Stimulated activated CD4-positive, alpha-beta T cell treated with anti-CD3 and anti-CD28 coated beads, Interleukin-12 subunit alpha, Interleukin-12 subunit beta, amount 100 ng/mL, for 24 hours (primary cell): ENCODE data around the gene E2F4.

ENCODE experiments used
- DNase-seq, 2 experiments: peaks; one replicate each; pipeline ENCODE4 v3.0.0-alpha.2; 2020; ENCODE audit warnings: low read depth in 2 of 2

E2F4 gene, protein sequence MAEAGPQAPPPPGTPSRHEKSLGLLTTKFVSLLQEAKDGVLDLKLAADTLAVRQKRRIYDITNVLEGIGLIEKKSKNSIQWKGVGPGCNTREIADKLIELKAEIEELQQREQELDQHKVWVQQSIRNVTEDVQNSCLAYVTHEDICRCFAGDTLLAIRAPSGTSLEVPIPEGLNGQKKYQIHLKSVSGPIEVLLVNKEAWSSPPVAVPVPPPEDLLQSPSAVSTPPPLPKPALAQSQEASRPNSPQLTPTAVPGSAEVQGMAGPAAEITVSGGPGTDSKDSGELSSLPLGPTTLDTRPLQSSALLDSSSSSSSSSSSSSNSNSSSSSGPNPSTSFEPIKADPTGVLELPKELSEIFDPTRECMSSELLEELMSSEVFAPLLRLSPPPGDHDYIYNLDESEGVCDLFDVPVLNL

GRCh38 chr16:67191995-67192681 is at the start of gene E2F4:
TSS of gene E2F4 (plus strand) at chr16:67192155. CDS start at chr16:67192228, 73 bp downstream.
- peak; percentile 79 to 86 for DNase-seq

- DNase-seq, result no peak
These were observed 49.6 kb upstream of the E2F4 start for GRCh38 chr16:67142342-67142741.

DNA sequence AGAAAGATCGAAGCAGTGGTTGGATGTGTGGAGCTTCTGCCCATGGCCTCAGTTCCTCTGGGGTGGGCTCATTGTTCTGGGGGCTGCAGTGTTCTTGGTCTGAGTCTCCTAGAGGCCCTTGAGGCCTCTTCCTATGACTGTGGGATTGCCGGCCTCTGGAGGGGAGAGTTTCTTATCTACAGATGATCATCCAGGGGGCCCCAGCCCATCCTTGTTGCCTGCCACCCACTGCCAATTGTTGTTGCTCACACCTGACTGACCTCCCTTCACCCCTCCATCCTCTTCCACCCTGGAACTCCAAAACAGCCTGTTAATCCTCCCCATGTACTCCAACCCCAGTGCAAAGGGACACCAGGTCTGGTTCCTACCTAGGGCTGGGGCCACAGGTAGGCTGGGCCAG is 47.0 kb upstream of the E2F4 start:
- DNase-seq, result no peak

- no peak for DNase-seq
These were observed 46.2 kb upstream of the E2F4 start for GRCh38 chr16:67145746-67146145.

GRCh38 chr16:67146523-67147357 is 45.2 kb upstream of the E2F4 start:
- no peak for DNase-seq

DNA sequence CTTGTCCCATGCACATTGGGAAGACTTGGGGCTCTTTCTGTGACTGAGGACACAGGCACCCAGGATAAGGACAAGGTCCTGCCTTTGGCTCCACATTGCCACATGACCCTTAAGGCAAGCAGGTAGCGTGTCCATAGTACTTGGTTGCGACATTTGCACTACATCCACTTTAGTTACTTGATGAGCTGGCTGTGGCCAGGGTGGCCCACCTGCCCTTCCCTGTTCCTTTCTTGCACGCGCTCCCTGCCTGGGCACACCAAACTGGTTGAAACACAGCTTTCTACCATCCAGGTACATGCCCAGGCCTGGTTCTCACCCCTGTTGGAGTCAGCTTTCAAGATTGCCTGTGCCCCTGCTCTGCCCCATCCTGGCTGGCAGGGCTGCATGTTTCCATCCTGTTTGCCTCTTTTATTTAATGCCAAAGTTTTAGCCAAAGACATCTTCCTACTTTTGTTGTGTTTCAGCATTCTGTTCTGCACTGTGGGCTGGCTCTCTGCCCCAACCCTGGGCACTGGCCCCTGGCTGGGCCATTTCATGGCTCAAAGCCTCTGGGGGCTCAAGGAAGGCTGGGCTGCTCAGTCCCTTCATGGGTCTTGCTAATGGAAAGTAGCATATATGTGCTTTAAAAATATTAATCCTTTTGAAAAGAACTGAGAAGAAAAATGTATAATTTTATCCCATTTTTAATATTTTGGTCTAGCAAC is 44.4 kb upstream of the E2F4 start:
- no peak for DNase-seq

DNA sequence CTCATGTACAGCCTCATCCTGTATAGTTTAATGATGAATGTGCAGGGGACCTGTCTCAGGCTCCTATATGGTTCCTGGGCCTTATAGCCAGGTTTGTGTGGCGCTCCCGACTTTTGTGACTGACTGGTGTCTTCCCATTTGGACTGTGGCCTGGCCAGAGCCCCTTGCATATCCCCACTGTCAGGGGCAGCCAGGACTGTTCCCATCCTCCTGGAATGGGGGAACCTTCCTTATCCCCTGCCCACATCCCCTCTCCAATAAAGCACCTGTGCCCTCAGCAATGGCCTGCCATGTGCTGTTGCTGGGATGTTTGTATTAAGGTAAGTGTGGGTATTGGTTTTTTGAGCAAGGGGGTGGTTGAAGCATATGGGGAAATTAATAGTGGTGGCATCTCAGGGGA is 43.7 kb upstream of the E2F4 start:
- no peak for DNase-seq

DNA sequence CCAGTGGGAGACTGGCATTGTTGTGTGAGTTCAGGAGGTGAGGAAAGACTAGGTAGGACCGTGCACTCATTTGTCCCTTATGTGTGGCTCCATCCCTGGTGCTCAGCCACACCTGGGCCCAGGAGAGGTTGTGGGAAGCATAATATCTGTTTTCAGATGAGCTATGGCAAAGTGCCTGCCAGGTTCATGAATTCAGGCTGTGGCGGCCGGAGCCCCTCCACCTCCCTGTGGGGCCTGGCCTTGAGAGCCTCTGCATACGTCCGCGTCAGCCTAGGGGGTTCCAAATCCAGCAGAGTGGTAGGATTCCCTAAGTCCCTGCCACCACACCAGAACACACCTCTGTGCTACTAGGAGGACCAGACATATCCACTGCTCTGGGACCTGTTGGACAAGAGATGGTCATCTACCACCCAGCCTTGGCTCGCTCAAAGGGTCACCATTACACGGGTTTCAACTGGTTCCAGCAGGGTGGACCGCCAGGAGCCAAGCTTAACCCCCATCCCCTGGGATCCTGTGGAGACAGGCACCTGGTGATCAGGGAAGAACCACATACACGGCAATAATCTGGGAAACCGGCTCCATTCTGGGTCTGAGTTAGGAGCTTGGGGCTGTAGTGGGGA is 43.2 kb upstream of the E2F4 start:
- no peak for DNase-seq

- no peak for DNase-seq
These were observed 42.5 kb upstream of the E2F4 start for GRCh38 chr16:67149276-67150046.

- peak in 1 of 2 experiments; percentile 32 for DNase-seq
These were observed 41.7 kb upstream of the E2F4 start for GRCh38 chr16:67150047-67150832.

DNA sequence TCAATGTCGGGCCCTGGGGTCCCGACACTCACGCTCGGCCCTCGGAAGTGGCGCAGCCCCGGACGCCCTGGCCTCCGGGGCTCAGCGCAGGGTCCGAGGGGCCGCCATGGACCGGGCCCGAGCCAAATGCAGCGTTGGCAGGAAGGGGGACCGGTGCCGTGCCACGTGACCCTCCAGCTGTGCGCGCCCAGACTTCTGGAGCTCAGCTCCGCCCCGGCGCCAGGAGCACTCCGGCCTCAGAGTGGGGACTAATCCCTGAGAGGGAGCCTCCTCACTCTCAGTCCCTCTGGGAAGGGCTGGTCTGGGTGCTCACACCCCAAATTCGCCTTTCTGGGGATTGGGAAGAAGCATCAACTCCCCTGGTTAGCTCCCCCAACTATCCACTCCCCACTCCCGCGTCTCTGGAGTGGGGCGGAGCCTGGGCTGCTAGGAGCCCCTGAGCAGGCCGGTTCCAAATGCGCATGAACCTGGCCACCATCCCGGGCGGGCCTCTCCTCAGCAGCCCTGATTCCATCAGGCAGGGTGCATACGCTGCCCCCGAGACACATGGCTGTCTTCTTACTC is 41.0 kb upstream of the E2F4 start, which contains the start of gene B3GNT9:
TSS of gene B3GNT9 (minus strand) at position 166 of the 564 bp plus-strand sequence. CDS start 513 bp downstream, outside the sequence.
- DNase-seq, result peak in 1 of 2 experiments; percentile 33

DNA sequence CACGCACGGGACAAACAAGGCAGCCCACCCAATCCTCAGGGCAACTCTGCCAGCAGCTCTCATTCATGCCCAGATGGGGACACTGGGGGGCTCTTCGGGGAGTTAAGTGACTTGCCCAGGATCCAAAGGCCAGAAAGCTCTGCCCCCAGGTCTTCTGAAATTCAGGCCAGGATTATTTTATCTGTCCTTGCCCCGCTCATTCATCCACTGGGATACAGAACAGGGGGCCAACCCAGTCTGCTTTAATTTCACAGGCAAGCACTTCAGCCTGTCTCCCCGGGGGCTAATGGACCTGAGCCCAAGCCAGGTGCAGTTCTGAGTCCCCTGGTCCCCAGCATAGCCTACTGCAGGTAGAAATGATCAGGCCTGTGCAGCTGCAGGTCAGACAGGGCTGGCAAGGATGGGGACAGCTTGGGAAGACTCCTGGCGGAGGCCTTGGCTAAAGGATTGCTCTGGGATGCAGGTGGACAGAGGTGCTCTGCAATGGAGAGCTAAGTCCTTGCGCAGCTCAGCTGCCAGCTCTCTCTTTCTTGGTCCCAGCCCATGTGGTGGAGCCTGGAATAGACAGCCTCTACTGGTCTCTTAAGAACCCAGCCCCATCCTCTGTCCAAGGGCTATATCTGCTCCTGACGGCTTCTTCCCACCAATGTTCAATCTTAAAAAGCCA is 40.4 kb upstream of the E2F4 start:
- DNase-seq, result no peak

DNA sequence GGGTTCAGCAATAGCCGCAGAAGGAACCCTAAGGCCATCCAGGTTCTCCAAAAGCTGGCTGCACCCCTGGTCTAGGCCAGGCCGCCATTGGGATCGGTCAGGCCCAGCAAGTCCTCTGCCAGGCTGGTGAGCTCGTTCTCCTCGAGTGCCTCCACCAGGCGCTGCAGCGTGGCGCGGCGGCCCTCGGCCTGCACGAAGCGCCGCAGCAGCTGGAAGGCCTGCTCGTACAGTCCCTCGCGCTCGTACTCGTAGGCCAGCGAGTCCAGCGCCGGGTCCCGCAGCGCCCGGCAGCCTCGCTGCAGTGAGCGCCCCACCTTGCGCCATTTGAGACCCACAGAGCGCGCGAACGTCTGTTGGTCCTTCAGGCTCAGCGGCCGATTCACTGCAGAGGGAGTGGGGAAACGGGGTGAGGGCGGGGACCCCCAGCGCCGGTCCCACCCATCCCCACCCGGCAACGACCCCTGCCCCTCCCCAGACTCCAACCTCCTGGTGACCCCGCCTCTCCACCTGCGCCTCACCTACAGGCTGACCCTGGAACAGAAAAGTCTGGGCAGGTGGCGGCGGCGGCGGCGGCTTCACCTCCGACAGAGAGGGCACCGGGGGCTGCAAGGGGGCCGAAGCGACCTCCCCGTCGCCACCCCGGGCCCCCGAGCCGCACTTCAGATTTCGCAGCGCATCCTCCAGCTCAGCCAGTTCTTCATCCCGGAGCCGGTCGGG is 37.2 kb upstream of the E2F4 start:
- no peak for DNase-seq

- DNase-seq, result peak; percentile 62 to 74
These were observed 36.4 kb upstream of the E2F4 start for GRCh38 chr16:67155295-67156142.

DNA sequence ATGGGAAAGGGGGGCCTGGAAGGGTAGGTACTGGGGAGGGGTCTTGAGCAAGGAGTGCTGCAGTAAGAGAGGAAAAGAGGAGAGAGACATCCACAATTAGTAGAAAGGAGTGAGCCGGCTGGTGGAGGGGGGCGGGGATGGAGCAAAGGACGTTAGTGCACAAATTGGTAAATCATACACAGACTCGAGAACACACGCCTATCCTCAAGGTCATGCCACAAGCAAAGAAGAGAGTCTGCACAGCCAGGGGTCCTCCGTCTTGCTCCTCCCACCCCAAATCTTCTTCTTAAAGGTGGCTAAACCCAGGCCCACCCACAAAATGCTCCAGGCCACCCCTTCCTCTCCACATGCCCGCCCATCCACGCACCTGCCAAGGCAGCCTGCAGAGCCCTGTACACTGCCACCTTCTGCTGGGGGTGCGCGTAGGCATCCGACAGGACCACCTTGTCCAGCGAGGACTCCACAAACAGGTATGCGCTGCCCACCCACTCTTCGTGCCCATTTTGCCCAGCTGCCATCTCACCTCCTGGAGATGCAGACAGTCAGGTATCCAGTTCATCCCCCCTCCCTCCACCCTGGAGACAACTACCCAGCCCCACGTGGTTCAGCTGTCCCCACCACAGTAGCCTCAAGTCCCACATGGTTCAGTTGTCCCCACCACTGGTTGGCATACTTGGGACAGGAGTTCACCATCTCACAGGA is 35.7 kb upstream of the E2F4 start:
- DNase-seq, result no peak

- no peak for DNase-seq
These were observed 34.7 kb upstream of the E2F4 start for GRCh38 chr16:67157106-67157748.
